Skeletal muscle satellite cell (primary cell): ENCODE data around the gene PFKFB1.
A peak's percentile ranks its signal among the peaks of the same experiment; 100 is the strongest.

Experiments
- H3K27me3 ChIP-seq: 2 replicates; pipeline ENCODE4 v1.7.0; 2013; ENCODE audit warnings: low read length; ENCODE audit not compliant: control insufficient read depth, insufficient read depth
- H3K36me3 ChIP-seq: 2 replicates; pipeline ENCODE4 v1.7.0; 2013; ENCODE audit warnings: mild to moderate bottlenecking, control low read depth, low read length; ENCODE audit not compliant: insufficient read depth
- H3K4me1 ChIP-seq: 2 replicates; pipeline ENCODE4 v1.7.0; 2013; ENCODE audit warnings: low read length; ENCODE audit not compliant: control insufficient read depth, insufficient read depth
- H3K4me2 ChIP-seq: 2 replicates; pipeline ENCODE4 v1.7.0; 2013; ENCODE audit warnings: mild to moderate bottlenecking, low read length
- H3K4me3 ChIP-seq: 2 replicates; pipeline ENCODE4 v1.7.0; 2013; ENCODE audit warnings: low read length
- H3K9ac ChIP-seq: 2 replicates; pipeline ENCODE4 v1.7.0; 2013; ENCODE audit warnings: mild to moderate bottlenecking, low read depth, low read length, moderate library complexity
- H3K9me3 ChIP-seq: replicated peaks from 2 replicates; pipeline ENCODE4 v1.7.0; 2013; ENCODE audit warnings: mild to moderate bottlenecking, control low read depth, low read length

PFKFB1 gene

DNA sequence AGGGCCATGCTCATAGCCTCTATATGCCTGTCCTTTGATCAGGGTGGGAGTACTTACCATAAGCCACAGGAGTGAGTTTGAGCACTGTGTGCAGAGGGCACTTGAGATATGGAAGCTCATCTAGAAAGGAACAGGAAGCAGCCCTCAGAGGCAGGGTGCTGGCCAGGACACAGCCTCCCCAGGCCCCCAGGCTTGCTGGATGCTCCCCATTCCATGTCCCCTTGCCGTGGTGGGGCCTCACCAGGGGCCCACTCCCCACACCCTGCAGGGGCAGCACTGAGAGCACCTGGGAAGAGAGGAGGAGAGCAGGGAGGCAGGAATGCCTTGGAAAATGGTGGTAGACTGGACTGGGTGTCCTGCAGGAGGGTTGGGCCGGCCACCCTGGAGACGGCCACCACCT, 59.1 kb downstream of the PFKFB1 start:
- H3K4me1 ChIP-seq: no peaks in the 10 kb centered on the region
- no peak overlapping the region for H3K4me2 ChIP-seq
- no peaks in the 10 kb centered on the region for H3K36me3 ChIP-seq
- no peaks in the 10 kb centered on the region for H3K9me3 ChIP-seq
- no peak overlapping the region for H3K4me3 ChIP-seq
- no peaks in the 10 kb centered on the region for H3K27me3 ChIP-seq
- no peak overlapping the region for H3K9ac ChIP-seq

DNA sequence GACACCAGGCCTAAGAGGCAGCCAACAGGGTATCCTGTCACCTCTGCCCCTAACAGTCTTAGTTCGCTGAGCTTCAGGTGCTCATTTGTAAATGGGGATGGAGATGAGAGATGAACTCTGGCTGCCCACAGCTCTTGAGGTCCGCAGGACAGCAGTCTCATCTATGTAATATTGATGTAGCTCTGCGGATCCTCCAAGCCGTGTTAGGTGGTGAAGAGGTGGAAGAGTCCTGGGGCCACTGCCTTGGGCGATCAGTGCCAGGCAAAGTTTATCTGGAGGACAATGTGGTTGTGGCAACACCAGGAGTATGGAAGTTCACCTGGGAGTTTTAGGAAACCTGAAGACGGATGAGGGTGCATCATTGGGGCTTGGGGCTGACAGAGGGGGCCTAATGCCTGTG, 59.9 kb downstream of the PFKFB1 start:
- no peaks in the 10 kb centered on the region for H3K36me3 ChIP-seq
- H3K9ac ChIP-seq: no peak overlapping the region
- no peaks in the 10 kb centered on the region for H3K9me3 ChIP-seq
- no peak overlapping the region for H3K4me3 ChIP-seq
- no peaks in the 10 kb centered on the region for H3K4me1 ChIP-seq
- no peaks in the 10 kb centered on the region for H3K27me3 ChIP-seq
- no peak overlapping the region for H3K4me2 ChIP-seq

DNA sequence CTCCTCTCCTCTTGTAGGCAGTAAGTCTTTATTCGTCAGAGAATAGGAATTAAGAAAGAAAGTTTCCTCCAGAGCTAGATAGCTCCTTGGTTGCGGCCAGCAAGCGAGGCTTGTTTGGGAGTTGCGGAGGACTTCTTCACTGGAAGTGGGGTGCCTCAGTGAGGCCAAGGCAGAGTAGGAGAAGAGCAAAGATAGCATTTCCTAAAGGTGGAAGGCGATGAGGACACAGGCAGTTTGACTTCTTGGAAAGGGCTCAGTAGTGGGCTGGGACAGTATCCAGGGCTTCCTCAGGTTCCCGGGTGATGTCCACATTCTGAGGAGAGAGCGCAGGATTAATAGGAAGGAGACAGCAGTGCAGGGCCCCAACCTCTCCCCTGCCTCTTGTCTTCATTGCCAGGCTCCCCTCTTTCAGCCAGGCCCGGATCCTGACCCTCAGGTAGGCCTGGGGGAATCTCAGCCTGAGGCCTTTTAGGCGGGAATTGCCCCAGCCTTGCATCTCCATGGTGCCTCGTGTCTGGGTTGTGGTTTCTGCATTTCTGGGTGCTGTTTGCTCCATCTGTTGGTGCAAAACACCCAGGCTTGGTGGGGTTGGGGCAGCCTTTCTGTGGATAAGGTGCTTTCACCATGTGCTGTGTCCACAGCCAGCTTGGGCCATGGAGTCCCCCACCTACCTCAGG, 60.7 kb downstream of the PFKFB1 start:
- no peak overlapping the region for H3K4me2 ChIP-seq
- H3K9ac ChIP-seq: no peak overlapping the region
- H3K27me3 ChIP-seq: no peaks in the 10 kb centered on the region
- H3K9me3 ChIP-seq: no peaks in the 10 kb centered on the region
- H3K4me1 ChIP-seq: no peaks in the 10 kb centered on the region
- H3K36me3 ChIP-seq: no peaks in the 10 kb centered on the region
- no peak overlapping the region for H3K4me3 ChIP-seq

DNA sequence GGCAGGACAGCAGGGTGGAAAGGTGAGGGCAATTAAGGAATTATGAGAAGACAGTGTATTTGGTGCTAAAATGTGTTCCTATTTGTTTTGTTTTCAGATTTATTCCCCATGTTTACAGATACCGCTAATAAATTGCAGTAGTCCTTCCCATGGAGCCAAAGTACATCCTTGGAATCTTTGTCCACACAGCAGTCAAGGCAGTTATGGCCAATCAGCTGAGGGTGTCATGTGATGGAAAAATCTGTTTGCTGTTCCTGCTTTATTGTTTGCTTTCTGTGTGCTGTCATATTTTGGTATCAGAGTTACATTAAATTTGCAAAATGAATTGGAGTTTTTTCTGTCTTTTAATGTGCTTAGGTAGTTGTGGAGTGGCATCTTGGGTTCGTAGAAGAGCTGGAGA, 62.9 kb downstream of the PFKFB1 start:
- Histone ChIP-seq H3K36me3 (no peaks in the 10 kb centered on the region), H3K4me1 (no peaks in the 10 kb centered on the region), H3K27me3 (no peaks in the 10 kb centered on the region), H3K9me3 (no peaks in the 10 kb centered on the region), H3K4me2 (no peak overlapping the region), H3K9ac (no peak overlapping the region), H3K4me3 (no peak overlapping the region)

DNA sequence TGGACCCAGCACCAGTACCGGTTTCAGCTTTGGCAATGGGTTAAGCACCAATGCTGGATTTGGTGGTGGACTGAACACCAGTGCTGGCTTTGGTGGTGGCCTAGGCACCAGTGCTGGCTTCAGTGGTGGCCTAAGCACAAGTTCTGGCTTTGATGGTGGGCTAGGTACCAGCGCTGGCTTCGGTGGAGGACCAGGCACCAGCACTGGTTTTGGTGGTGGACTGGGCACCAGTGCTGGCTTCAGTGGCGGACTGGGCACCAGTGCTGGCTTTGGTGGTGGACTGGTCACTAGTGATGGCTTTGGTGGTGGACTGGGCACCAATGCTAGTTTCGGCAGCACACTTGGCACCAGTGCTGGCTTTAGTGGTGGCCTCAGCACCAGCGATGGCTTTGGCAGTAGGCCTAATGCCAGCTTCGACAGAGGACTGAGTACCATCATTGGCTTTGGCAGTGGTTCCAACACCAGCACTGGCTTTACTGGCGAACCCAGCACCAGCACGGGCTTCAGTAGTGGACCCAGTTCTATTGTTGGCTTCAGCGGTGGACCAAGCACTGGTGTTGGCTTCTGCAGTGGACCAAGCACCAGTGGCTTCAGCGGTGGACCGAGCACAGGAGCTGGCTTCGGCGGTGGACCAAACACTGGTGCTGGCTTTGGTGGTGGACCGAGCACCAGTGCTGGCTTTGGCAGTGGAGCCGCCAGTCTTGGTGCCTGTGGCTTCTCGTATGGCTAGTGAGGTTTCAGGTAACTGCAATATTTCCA, 63.5 kb downstream of the PFKFB1 start:
- Histone ChIP-seq H3K4me2 (no peak overlapping the region), H3K27me3 (no peaks in the 10 kb centered on the region), H3K36me3 (no peaks in the 10 kb centered on the region), H3K4me1 (no peaks in the 10 kb centered on the region), H3K9ac (no peak overlapping the region), H3K9me3 (no peaks in the 10 kb centered on the region), H3K4me3 (no peak overlapping the region)

DNA sequence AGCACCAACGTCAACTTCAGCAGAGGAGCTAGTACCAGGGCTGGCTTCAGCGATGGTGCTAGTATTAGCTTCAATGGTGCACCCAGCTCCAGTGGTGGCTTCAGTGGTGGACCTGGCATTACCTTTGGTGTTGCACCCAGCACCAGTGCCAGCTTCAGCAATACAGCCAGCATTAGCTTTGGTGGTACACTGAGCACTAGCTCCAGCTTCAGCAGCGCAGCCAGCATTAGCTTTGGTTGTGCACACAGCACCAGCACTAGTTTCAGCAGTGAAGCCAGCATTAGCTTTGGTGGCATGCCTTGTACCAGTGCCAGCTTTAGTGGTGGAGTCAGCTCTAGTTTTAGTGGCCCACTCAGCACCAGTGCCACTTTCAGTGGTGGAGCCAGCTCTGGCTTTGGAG, 65.1 kb downstream of the PFKFB1 start:
- no peak overlapping the region for H3K4me2 ChIP-seq
- no peak overlapping the region for H3K4me3 ChIP-seq
- no peaks in the 10 kb centered on the region for H3K4me1 ChIP-seq
- H3K36me3 ChIP-seq: peaks cover 3% of the 10 kb centered on the region
- H3K9ac ChIP-seq: no peak overlapping the region
- H3K9me3 ChIP-seq: no peaks in the 10 kb centered on the region
- no peaks in the 10 kb centered on the region for H3K27me3 ChIP-seq

DNA sequence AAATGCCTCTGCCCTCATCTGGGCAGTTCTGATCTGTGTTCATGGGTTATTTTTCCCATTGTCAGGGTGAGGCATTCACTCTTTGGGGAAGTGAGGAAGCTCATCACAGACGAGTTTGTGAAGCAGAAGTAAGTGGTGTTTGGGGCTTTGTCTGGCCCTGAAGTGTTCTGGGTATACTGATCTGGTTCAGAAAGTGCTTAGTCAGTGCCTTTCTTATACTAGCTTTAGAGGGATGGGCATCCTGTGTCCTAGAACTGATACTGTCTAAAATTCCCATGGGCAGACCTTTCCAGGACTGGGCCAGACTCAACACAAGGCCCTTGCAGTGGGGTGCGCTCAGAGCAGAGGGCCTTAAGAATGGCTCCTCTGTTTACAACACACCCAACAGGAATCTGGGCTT, 67.0 kb downstream of the PFKFB1 start:
- Histone ChIP-seq H3K36me3 (peaks cover 3% of the 10 kb centered on the region), H3K9ac (no peak overlapping the region), H3K4me3 (no peak overlapping the region), H3K27me3 (no peaks in the 10 kb centered on the region), H3K9me3 (no peaks in the 10 kb centered on the region), H3K4me2 (no peak overlapping the region), H3K4me1 (no peaks in the 10 kb centered on the region)

DNA sequence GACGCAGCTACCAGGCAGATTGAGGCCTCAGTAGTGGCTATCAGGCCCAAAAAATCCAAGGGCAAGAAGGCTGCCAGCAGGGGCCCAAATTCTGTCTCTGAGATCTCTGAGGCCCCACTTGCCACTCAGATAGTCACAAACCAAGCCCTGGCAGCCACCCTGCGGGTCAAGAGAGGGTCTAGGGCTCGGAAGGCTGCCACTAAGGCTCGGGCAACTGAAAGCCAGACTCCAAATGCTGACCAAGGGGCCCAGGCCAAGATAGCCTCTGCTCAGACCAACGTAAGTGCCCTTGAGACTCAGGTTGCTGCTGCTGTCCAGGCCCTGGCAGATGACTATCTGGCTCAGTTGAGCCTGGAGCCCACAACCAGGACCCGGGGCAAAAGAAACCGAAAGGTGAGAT, 70.6 kb downstream of the PFKFB1 start:
- peaks cover 3% of the 10 kb centered on the region for H3K36me3 ChIP-seq
- no peak overlapping the region for H3K4me3 ChIP-seq
- no peaks in the 10 kb centered on the region for H3K27me3 ChIP-seq
- no peak overlapping the region for H3K9ac ChIP-seq
- H3K4me2 ChIP-seq: no peak overlapping the region
- H3K9me3 ChIP-seq: no peaks in the 10 kb centered on the region
- no peaks in the 10 kb centered on the region for H3K4me1 ChIP-seq

DNA sequence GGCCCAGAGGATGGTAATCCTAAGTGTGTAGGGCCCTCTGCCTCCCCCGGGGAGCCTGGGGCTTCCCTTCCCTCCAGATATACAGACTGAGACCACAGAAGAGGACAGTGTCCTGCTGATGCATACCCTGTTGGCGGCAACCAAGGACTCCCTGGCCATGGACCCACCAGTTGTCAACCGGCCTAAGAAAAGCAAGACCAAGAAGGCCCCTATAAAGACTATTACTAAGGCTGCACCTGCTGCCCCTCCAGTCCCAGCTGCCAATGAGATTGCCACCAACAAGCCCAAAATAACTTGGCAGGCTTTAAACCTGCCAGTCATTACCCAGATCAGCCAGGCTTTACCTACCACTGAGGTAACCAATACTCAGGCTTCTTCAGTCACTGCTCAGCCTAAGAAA, 71.4 kb downstream of the PFKFB1 start:
- Histone ChIP-seq H3K9ac (no peak overlapping the region), H3K36me3 (peaks cover 3% of the 10 kb centered on the region), H3K27me3 (no peaks in the 10 kb centered on the region), H3K4me2 (no peak overlapping the region), H3K9me3 (no peaks in the 10 kb centered on the region), H3K4me3 (no peak overlapping the region), H3K4me1 (no peaks in the 10 kb centered on the region)

DNA sequence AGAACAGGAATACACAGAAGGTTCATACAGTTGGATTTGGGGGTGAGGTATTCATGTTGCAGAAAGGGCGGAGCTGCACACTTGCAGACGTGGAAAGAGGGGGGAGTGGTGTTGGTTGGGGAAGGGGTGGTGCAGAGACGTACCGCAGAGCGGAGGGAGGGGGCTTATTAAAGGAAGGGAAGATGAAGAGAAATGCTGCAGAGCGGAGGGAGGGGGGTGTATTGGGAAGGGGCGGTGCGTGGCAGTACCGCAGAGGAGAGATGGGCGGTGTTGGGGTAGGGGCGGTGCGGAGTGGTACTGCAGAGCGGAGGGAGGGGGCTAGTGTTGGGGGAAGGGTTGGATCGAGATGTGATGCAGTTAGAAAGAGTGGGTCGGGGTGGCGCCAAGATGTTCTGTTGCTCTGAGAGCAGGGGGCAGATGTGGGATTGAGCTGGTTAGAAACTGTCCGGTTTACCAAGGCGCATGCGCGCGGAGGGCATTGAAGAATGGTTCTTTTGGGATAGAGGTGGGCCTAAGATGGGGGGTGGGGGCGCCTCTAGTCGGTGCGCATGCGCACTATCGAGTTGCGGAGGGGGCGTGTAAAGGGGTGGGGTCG, 72.5 kb downstream of the PFKFB1 start:
- peaks cover 3% of the 10 kb centered on the region for H3K36me3 ChIP-seq
- no peaks in the 10 kb centered on the region for H3K27me3 ChIP-seq
- peak overlapping the region; percentile 92 for H3K4me2 ChIP-seq
- H3K9me3 ChIP-seq: no peaks in the 10 kb centered on the region
- no peaks in the 10 kb centered on the region for H3K4me1 ChIP-seq
- peak overlapping the region; percentile 84 for H3K4me3 ChIP-seq
- peak overlapping the region; percentile 79 for H3K9ac ChIP-seq

DNA sequence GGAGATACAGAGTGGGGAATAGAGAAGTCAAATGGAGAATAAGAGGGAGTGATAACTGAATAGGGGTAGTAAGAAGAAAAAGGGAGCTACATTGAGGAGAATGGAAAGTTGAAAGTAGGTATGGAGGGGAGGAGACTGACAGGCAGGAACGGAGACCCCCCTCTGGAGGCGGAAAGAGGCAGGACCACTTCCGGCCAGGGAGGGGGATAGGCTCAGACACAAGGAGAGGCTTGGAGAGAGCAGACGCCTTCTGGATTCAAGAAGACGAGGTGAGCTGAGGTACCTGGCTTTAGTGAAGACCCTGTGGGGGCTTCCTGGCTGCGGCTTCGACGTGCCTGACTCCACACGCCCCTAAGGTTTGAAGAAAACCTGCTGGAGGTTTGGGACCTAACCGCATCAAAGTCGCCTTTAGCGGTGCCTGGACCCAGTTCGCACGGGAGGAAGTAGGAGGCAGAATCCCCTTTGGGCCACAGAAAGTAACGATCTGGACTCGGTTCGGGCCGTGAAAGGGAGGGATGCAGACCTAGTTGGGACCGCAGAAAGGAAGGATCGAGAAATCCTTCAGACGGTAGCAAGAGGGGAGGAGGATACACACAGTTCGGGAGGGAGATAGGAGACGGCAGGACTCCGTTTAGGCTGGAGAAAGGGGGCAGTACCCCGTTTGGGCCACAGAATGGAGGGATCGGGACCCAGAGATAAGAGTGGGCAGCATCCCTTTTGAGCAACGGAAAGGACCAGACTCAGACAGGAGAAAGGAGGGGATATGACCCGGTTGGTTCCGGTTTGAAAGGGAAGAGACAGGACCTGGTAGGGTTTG, 73.2 kb downstream of the PFKFB1 start, which contains the start of gene TRO:
TRO (plus strand) TSS at position 215 of the 817 bp plus-strand sequence. CDS start 1,423 bp downstream, outside the sequence.
- peaks cover 3% of the 10 kb centered on the region for H3K36me3 ChIP-seq
- H3K4me1 ChIP-seq: no peaks in the 10 kb centered on the region
- peak within 1 kb of the TSS; percentile 79 for H3K9ac ChIP-seq
- H3K4me2 ChIP-seq: peak within 1 kb of the TSS; percentile 92
- no peaks in the 10 kb centered on the region for H3K9me3 ChIP-seq
- peak within 1 kb of the TSS; percentile 84 for H3K4me3 ChIP-seq
- no peaks in the 10 kb centered on the region for H3K27me3 ChIP-seq
